Adrenal gland (tissue), 12 donors: ENCODE results near the gene SH3D19. TPM values are rescaled to one million over a fixed set of nuclear protein-coding genes. Genes with fewer than 3 reads are reported as not detected.

ENCODE experiments used
- DNase-seq, 7 donors: peaks; one replicate each; pipeline ENCODE4 v3.0.0-alpha.2; 2019 to 2020
- H3K27ac ChIP-seq, 5 donors: fragments of 200-600 bp; sonication (generic) in 4 of 5; 1 replicate in 3 of 5; 2 replicates in 2 of 5; pipeline versions ENCODE4 v1.5.1 to v1.8.0; 2016 to 2020; ENCODE audit warnings: mild to moderate bottlenecking in 1 of 5
- H3K27me3 ChIP-seq: fragments of 200-600 bp; 2 replicates; pipeline ENCODE4 v1.8.0; 2021
- H3K36me3 ChIP-seq, 2 donors: fragments of 200-600 bp; replicated peaks in 1 of 2; 1 replicate in 1 of 2; 2 replicates in 1 of 2; pipeline versions ENCODE4 v1.5.1 to v1.8.0; 2018 to 2022
- H3K4me1 ChIP-seq, 2 donors: fragments of 200-600 bp; replicated peaks in 1 of 2; 1 replicate in 1 of 2; 2 replicates in 1 of 2; pipeline versions ENCODE4 v1.5.1 to v1.8.0; 2018 to 2021
- H3K4me3 ChIP-seq, 4 donors: fragments of 200-600 bp; sonication (generic) in 3 of 4; one replicate each; pipeline ENCODE4 v1.5.1; 2016 to 2018
- H3K9me3 ChIP-seq, 3 donors: fragments of 200-600 bp; sonication (generic) in 1 of 3; replicated peaks in 1 of 3; 1 replicate in 2 of 3; 2 replicates in 1 of 3; pipeline versions ENCODE4 v1.5.1 to v1.8.0; 2016 to 2021
- CTCF ChIP-seq, 6 experiments: fragments of 450-650 bp in 4 of 6; fragments of 200-600 bp in 2 of 6; sonication (generic) in 1 of 6; IDR thresholded peaks; 1 replicate in 5 of 6; 2 replicates in 1 of 6; pipeline versions ENCODE4 v1.5.1 to v1.8.0; 2016 to 2021; ENCODE audit warnings: antibody characterized with exemption in 6 of 6, mild to moderate bottlenecking in 2 of 6, moderate library complexity in 1 of 6
- POLR2A ChIP-seq, 2 donors: fragments of 450-650 bp; IDR thresholded peaks; one replicate each; pipeline ENCODE4 v1.6.1; 2017; ENCODE audit warnings: antibody characterized with exemption in 2 of 2, mild to moderate bottlenecking in 2 of 2, moderate library complexity in 1 of 2
- WGBS, 4 donors: extraction: QIAGEN DNeasy Blood & Tissue Kit in 2 of 4; methylation state at CpG; one replicate each; pipeline versions ENCODE4 v1.1.5 to v1.1.7; 2013 to 2017; 5-methylcytosine and 5-hydroxymethylcytosine counted together
- intact Hi-C, 2 donors: fragments of 100-400 bp; cut with DNase I; formaldehyde crosslinking; loops; one replicate each; pipeline versions ENCODE4 v1.14.1 to v1.15.0; 2022 to 2023
- polyA plus RNA-seq, 3 donors: library from polyadenylated mRNA; stranded (reverse); fragments of 200-250 nt in 2 of 3; fragments of 350-450 nt in 1 of 3; fragmentation: Illumina TruSeq in 1 of 3; extraction: RNeasy Lipid Tissue Mini Kit (QIAGEN cat#74804) in 1 of 3; gene quantifications; one replicate each; pipeline ENCODE4 v1.2.3, GENCODE V29; 2013 to 2014
- total RNA-seq, 9 donors: library from RNA; depleted of rRNA in 4 of 9; stranded (reverse); fragments of >200 nt in 4 of 9; fragments of 120-200 nt in 1 of 9; fragmentation: NEBNext Ultra II Directional in 1 of 9; extraction: Animal tissue kit (Norgen Biotek cat#: 25700) in 1 of 9; gene quantifications; one replicate each; pipeline versions ENCODE4 v1.1.0 to v1.2.4, GENCODE V29; 2013 to 2023
- donor health status: healthy with polysubstance abuse.
- donor health status: Bipolar disorder and iron deficiency.
- donor health status: DM: yes; HTN: yes; CAD: no.
- donor health status: DM: no; HTN: no; CAD: no.
- donor health status: DM: no; HTN: no; CAD: no.
- donor health status: DM: yes; HTN: yes; CAD: no.

Gene SH3D19
- total and polyA plus RNA-seq, 12 donors, result 16.6 to 117 (median 40.3) TPM

GRCh38 chr4:151302432-151302831 is 23.0 kb downstream of the SH3D19 start:
- WGBS, 4 donors, result 42 to 47% (median 45%) methylated on average over 4 of the region's 4 CpGs
- DNase-seq, result peak in 6 of 7 donors; percentile 34 to 61 (median 48)
- H3K27me3 ChIP-seq, result no peaks in the 10 kb centered on the region
- H3K4me1 ChIP-seq, result peaks cover 7 to 19% of the 10 kb centered on the region in 2 donors
- no peaks in the 10 kb centered on the region for H3K9me3 ChIP-seq
- H3K4me3 ChIP-seq, result no peak overlapping the region
- no peaks in the 10 kb centered on the region for H3K36me3 ChIP-seq
- intact Hi-C loops, result no loop called here
- peak overlapping the region in 1 of 5 donors; percentile 13 for H3K27ac ChIP-seq
- TF ChIP-seq CTCF (IDR thresholded peaks at IDR 0.05) (no peak), POLR2A (IDR thresholded peaks at IDR 0.05) (no peak)

GRCh38 chr4:151297170-151297569 is 28.2 kb downstream of the SH3D19 start:
- intact Hi-C loops, result no loop called here
- no peak for DNase-seq
- Histone ChIP-seq H3K9me3 (no peaks in the 10 kb centered on the region), H3K4me1 (peaks cover 4 to 6% of the 10 kb centered on the region in 2 donors), H3K4me3 (no peak overlapping the region), H3K27ac (no peak overlapping the region), H3K27me3 (no peaks in the 10 kb centered on the region), H3K36me3 (no peaks in the 10 kb centered on the region)
- TF ChIP-seq POLR2A (IDR thresholded peaks at IDR 0.05) (no peak), CTCF (IDR thresholded peaks at IDR 0.05) (no peak)

- Histone ChIP-seq H3K4me1 (no peaks in the 10 kb centered on the region), H3K27ac (no peak overlapping the region), H3K36me3 (no peaks in the 10 kb centered on the region), H3K27me3 (no peaks in the 10 kb centered on the region), H3K4me3 (no peak overlapping the region), H3K9me3 (no peaks in the 10 kb centered on the region)
- intact Hi-C loops, result no loop called here
- WGBS, 4 donors, result 76 to 86% (median 81%) methylated on average over 3 of the region's 3 CpGs
- DNase-seq, result no peak
- no peak for TF ChIP-seq CTCF (IDR thresholded peaks at IDR 0.05)
- TF ChIP-seq POLR2A (IDR thresholded peaks at IDR 0.05), result no peak
These were observed 29.2 kb downstream of the SH3D19 start for GRCh38 chr4:151296227-151296626.

- 92 to 99% (median 95%) methylated on average over 5 of the region's 5 CpGs for WGBS, 4 donors
- intact Hi-C loops, result no loop called here
- no peaks in the 10 kb centered on the region for H3K9me3 ChIP-seq
- H3K4me1 ChIP-seq, result no peaks in the 10 kb centered on the region
- no peaks in the 10 kb centered on the region for H3K27me3 ChIP-seq
- TF ChIP-seq CTCF (IDR thresholded peaks at IDR 0.05) (no peak), POLR2A (IDR thresholded peaks at IDR 0.05) (no peak)
- no peak for DNase-seq
- no peaks in the 10 kb centered on the region for H3K36me3 ChIP-seq
- no peak overlapping the region for H3K4me3 ChIP-seq
- no peak overlapping the region for H3K27ac ChIP-seq
These were observed 30.4 kb downstream of the SH3D19 start for GRCh38 chr4:151294833-151295496.
